OCI-LY1 (cell line): ENCODE results near the gene IDH3A.

Source experiments
- H2AFZ ChIP-seq: fragments of 200-600 bp; sonication (generic), shearing (Covaris generic); 2 replicates; pipeline ENCODE4 v1.6.0; 2014; ENCODE audit warnings: antibody characterized with exemption, mild to moderate bottlenecking, low read length
- H3F3A ChIP-seq: fragments of 200-600 bp; sonication (generic), shearing (Covaris generic); 2 replicates; pipeline ENCODE4 v1.6.0; 2014; ENCODE audit warnings: mild to moderate bottlenecking, antibody characterized with exemption, low read length, moderate library complexity; ENCODE audit not compliant: insufficient read depth
- H3K27ac ChIP-seq: fragments of 200-600 bp; sonication (generic); 2 replicates; pipeline ENCODE4 v1.5.1; 2014; ENCODE audit warnings: low read length, mixed run types, mild to moderate bottlenecking, low read depth; ENCODE audit not compliant: poor library complexity, severe bottlenecking
- H3K27me3 ChIP-seq: fragments of 200-600 bp; sonication (generic); 2 replicates; pipeline ENCODE4 v1.6.0; 2014; ENCODE audit warnings: antibody characterized with exemption, mild to moderate bottlenecking, low read length, moderate library complexity; ENCODE audit not compliant: insufficient read depth
- H3K36me3 ChIP-seq: fragments of 200-600 bp; sonication (generic); 2 replicates; pipeline ENCODE4 v1.6.1; 2014; ENCODE audit warnings: mild to moderate bottlenecking, antibody characterized with exemption, low read length, moderate library complexity, mixed read lengths; ENCODE audit not compliant: insufficient read depth
- H3K4me1 ChIP-seq: fragments of 200-600 bp; sonication (generic); 2 replicates; pipeline ENCODE4 v1.5.1; 2014; ENCODE audit warnings: mild to moderate bottlenecking, low read length, moderate library complexity; ENCODE audit not compliant: insufficient read depth, severe bottlenecking
- H3K4me2 ChIP-seq: fragments of 200-600 bp; sonication (generic), shearing (Covaris generic); 2 replicates; pipeline ENCODE4 v1.6.1; 2014; ENCODE audit warnings: low read length
- H3K4me3 ChIP-seq: fragments of 200-600 bp; sonication (generic); 2 replicates; pipeline ENCODE4 v1.5.1; 2014; ENCODE audit warnings: low read length, low read depth, mild to moderate bottlenecking, mixed read lengths; ENCODE audit not compliant: poor library complexity, severe bottlenecking
- H3K79me2 ChIP-seq: fragments of 200-600 bp; shearing (Covaris generic); 2 replicates; pipeline ENCODE4 v1.6.1; 2016; ENCODE audit warnings: mixed run types, low read length, mixed read lengths; ENCODE audit not compliant: insufficient read depth
- H3K9ac ChIP-seq: fragments of 200-600 bp; sonication (generic), shearing (Covaris generic); 2 replicates; pipeline ENCODE4 v1.6.1; 2014; ENCODE audit warnings: mild to moderate bottlenecking, low read length, mixed read lengths
- H3K9me2 ChIP-seq: fragments of 200-600 bp; sonication (generic), shearing (Covaris generic); 2 replicates; pipeline ENCODE4 v1.6.1; 2014; ENCODE audit warnings: low read depth, mild to moderate bottlenecking, low read length, mixed read lengths
- H3K9me3 ChIP-seq: fragments of 200-600 bp; shearing (Covaris generic); 2 replicates; pipeline ENCODE4 v1.6.1; 2014; ENCODE audit warnings: low read length, mixed read lengths
- H4K20me1 ChIP-seq: fragments of 200-600 bp; sonication (generic), shearing (Covaris generic); 2 replicates; pipeline ENCODE4 v1.6.0; 2016; ENCODE audit warnings: mild to moderate bottlenecking, low read length; ENCODE audit not compliant: insufficient read depth
- EZH2 ChIP-seq: fragments of 200-600 bp; sonication (generic), shearing (Covaris generic); IDR thresholded peaks from 2 replicates; pipeline ENCODE4 v1.8.0; 2017; ENCODE audit warnings: borderline replicate concordance, mixed run types, mild to moderate bottlenecking, antibody characterized with exemption, low read length, moderate library complexity, mixed read lengths
- TF ChIP-seq, protein P1 (sequence below): fragments of 200-600 bp; sonication (generic), shearing (Covaris generic); IDR thresholded peaks from 2 replicates; pipeline ENCODE4 v1.5.1; 2017; ENCODE audit warnings: mild to moderate bottlenecking, antibody characterized with exemption, low read length, moderate library complexity, mixed read lengths

IDH3A gene

DNA sequence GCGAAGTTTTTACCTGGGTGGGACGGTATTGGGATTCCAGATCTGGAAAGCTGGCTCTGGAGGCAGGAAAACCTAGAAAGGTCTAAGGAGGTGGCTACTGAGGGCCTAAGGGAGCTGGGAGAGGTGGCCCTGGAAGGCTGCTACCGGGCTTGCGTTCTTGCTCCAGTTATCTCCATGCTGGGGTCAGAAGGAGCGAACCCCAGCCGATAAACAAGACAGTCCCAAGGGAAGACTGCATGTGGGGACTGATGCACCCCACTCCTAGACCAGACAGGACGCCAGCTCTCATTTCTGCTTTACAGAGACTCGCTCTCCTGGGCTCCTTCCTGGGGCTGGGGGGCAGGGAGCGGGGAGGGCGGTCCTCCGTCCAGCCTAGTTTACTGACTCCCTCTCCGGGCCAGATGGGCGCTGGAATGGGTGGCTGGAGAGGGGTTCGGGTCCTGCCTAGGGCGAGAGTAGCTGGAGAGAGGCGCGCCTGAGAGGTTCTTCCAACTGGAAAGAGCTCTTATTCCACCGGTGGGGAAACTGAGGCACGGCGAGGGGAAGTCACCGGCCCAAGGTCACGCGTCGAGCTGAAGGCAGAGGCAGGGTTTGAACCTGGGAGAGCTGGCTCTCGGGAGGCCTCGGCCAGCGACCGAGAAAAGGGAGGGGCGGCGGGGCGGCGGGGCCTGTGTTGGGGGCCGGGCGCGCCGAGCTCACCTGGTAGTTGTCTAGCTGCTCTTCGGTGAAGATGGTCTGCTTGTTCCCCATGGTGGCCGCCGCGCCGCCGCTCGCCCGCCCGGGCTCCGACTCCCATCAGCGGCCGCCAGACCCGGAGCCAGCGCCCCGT lies 18.5 kb upstream of the IDH3A start:
- no peaks in the 10 kb centered on the region for H3K27me3 ChIP-seq
- no peaks in the 10 kb centered on the region for H3K79me2 ChIP-seq
- no peaks in the 10 kb centered on the region for H3K9me2 ChIP-seq
- peak overlapping the region; percentile 85 for H3K4me2 ChIP-seq
- TF ChIP-seq, protein P1, sequence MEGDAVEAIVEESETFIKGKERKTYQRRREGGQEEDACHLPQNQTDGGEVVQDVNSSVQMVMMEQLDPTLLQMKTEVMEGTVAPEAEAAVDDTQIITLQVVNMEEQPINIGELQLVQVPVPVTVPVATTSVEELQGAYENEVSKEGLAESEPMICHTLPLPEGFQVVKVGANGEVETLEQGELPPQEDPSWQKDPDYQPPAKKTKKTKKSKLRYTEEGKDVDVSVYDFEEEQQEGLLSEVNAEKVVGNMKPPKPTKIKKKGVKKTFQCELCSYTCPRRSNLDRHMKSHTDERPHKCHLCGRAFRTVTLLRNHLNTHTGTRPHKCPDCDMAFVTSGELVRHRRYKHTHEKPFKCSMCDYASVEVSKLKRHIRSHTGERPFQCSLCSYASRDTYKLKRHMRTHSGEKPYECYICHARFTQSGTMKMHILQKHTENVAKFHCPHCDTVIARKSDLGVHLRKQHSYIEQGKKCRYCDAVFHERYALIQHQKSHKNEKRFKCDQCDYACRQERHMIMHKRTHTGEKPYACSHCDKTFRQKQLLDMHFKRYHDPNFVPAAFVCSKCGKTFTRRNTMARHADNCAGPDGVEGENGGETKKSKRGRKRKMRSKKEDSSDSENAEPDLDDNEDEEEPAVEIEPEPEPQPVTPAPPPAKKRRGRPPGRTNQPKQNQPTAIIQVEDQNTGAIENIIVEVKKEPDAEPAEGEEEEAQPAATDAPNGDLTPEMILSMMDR: no peak
- no peak for TF ChIP-seq EZH2
- no peaks in the 10 kb centered on the region for H3F3A ChIP-seq
- H2AFZ ChIP-seq: no peak overlapping the region
- H3K27ac ChIP-seq: no peak overlapping the region
- H3K4me3 ChIP-seq: peak overlapping the region; percentile 75
- no peak overlapping the region for H3K9ac ChIP-seq
- no peaks in the 10 kb centered on the region for H4K20me1 ChIP-seq
- no peaks in the 10 kb centered on the region for H3K9me3 ChIP-seq
- H3K36me3 ChIP-seq: no peaks in the 10 kb centered on the region
- peaks cover 12% of the 10 kb centered on the region for H3K4me1 ChIP-seq

DNA sequence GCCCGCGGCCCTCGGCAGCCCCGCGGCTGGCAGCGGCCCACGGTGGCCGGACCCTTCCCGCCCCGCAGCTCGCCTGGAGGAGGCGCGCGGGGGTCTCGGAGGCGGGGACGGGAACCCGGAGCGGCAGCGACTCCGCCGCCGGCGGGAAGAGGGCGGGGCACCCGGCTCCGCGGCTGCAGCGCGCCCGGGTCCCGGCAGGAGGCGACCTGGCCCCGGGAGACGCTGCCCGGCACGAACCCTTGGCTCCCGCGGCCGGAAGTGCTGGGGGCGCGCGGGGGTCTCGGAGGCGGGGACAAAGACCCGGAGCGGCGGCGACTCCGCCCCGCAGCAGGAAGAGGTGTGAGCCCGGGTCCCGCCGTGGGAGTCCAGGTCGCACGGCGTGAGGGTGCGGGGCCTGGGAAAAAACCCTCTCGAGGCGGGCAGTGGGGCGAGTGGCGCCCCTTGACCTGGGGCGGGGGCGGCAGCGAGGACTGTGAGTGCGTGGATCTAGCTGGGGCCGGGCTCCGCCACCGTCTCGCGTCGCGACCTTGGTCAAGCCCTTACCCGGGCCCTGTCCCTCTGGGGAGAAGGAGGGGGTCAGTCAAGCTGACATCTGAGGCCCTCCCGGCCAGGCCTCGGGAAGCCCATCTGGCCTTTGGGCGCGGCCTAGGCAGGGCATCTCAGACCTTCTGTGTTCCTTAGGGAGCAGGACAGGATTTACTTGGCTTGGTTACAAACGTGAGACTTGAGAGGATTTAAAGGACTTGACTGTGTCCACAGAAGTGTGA lies 17.7 kb upstream of the IDH3A start, which contains the start of gene CIB2:
Gene CIB2 (minus strand): TSS at position 151 of the 767 bp plus-strand sequence. CDS start 230 bp downstream, outside the sequence.
- no peak for TF ChIP-seq EZH2
- TF ChIP-seq, protein P1: peak; percentile 59
- Histone ChIP-seq H3F3A (no peaks in the 10 kb centered on the region), H3K9me3 (no peaks in the 10 kb centered on the region), H2AFZ (peak within 1 kb of the TSS; percentile 70), H3K27me3 (no peaks in the 10 kb centered on the region), H3K4me2 (peak within 1 kb of the TSS; percentile 85), H3K9ac (peak within 1 kb of the TSS; percentile 79), H3K9me2 (no peaks in the 10 kb centered on the region), H3K4me1 (peaks cover 12% of the 10 kb centered on the region), H3K79me2 (no peaks in the 10 kb centered on the region), H3K4me3 (peak within 1 kb of the TSS; percentile 75), H3K27ac (no peak within 1 kb of the TSS), H3K36me3 (no peaks in the 10 kb centered on the region), H4K20me1 (no peaks in the 10 kb centered on the region)

DNA sequence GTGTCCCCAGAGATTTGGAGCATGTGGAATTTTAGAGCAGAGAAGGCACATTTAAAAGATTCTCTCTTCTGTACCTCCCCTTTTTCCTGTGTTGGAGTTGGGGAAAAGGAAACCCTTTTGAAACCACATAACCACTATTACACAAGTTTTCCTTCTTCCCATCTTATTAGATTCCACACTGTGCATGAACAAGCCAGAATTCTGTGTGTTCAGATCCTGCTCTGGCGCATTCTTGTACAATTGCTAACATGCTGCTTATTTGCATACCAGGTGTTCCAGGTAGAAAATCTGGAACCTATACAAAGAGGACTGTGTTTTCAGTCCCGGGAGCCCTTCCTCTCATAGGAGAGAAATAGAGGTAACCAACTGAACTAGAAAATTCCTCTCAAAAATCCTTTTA lies 15.4 kb upstream of the IDH3A start:
- no peak overlapping the region for H3K27ac ChIP-seq
- H3K36me3 ChIP-seq: no peaks in the 10 kb centered on the region
- TF ChIP-seq, protein P1: no peak
- no peak for TF ChIP-seq EZH2
- H2AFZ ChIP-seq: no peak overlapping the region
- H3K9me2 ChIP-seq: no peaks in the 10 kb centered on the region
- H3K4me1 ChIP-seq: peaks cover 12% of the 10 kb centered on the region
- H3K4me2 ChIP-seq: no peak overlapping the region
- H4K20me1 ChIP-seq: no peaks in the 10 kb centered on the region
- no peaks in the 10 kb centered on the region for H3K9me3 ChIP-seq
- H3F3A ChIP-seq: no peaks in the 10 kb centered on the region
- H3K79me2 ChIP-seq: no peaks in the 10 kb centered on the region
- H3K4me3 ChIP-seq: no peak overlapping the region
- H3K9ac ChIP-seq: no peak overlapping the region
- H3K27me3 ChIP-seq: no peaks in the 10 kb centered on the region
